HG03066 (cell line): ENCODE measurements around the gene GRIK4.
A peak's percentile ranks its signal among the peaks of the same experiment; 100 is the strongest.

Experiments used
- ATAC-seq: cut with Tn5 transposase; IDR thresholded peaks from one replicate; pipeline ENCODE4 v1.9.1; 2021; ENCODE audit warnings: low read depth; ENCODE audit not compliant: unreplicated experiment

The GRIK4 gene

GRCh38 chr11:120509346-120510053 is 2.0 kb upstream of the GRIK4 start:
- ATAC-seq, result no peak

GRCh38 chr11:120510406-120511115 is 987 bp upstream of the GRIK4 start:
- peak; percentile 12 for ATAC-seq

DNA sequence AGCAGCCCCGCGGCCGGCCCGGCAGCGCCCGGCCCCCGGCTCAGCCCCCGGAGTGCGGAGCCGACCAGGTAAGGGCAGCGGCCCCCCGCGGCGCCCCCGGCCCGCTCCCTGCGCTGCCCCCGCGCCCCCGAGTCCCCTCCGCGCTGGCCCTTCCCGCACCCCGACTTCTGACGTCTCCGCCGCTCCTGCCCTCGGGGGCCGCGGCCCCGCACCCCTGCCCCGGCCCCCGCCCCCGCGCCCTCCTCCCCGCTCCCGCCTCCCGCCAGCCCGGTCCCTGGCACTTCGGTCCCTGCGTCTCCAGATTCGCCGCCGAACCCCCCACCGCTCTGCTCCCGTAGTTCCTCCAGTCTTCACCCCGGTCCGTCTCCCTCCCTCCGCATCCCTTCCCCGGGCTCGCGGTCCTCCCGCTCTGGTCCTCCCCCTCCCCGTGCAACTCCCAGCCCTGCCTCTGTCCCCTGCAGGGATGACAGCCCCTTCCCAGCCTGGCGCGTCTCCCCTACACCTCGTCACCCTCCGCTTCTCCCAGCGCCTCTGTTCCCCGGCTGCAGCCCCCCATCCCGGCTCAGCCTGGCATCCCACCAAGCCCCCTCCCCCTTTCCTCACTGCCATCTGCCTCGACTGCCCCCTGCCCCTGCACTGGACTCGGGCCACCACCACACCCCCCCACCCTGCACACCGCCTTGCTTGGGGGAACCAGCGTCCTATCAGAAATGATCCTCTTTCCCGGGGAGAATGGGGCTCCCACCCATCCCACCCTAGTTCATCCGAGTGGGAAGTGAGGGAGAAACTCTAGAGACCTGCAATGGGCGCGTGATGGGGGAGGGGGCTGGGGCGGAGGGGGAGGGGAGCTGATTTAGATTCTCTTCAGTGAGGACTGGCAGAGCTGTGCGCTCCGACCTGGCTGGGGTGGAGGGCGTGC is 531 bp downstream of the GRIK4 start:
- no peak for ATAC-seq

DNA sequence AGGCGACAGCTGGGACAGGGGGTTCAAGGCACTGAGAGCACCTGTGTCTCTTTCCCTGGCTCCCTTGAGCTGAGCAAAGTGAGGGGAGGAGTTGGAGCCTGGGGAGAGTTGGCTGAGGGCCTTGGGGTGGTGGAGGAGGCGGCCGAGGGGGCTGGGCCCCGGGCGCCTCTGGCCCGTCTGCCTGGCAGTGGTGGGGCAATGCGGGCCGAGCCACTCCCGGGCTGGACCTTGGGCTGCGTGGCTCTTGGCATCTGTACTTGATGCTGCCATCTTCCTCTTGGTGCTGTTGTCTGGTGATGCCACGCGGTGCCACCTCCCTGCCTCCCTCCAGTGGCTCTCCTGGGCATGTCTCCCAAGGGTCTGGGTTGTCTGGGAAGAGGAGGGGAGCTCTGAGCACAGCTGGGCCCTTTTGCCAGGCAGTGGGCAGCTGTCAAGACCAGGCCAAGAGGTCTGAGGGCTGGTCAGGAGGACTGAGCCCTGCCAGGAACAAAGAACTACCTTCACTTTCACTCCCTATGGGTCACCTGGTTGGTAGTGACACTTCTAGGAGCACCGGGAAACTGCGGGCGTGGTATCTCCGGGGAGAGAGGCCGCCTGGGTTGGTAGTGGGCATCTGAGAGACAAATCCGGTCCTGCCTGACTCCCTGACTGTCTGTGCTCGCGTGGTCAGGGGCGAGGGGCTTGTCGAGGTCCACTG is 1.3 kb downstream of the GRIK4 start:
- ATAC-seq, result no peak

GRCh38 chr11:120513436-120514315 is 2.1 kb downstream of the GRIK4 start:
- ATAC-seq, result no peak

DNA sequence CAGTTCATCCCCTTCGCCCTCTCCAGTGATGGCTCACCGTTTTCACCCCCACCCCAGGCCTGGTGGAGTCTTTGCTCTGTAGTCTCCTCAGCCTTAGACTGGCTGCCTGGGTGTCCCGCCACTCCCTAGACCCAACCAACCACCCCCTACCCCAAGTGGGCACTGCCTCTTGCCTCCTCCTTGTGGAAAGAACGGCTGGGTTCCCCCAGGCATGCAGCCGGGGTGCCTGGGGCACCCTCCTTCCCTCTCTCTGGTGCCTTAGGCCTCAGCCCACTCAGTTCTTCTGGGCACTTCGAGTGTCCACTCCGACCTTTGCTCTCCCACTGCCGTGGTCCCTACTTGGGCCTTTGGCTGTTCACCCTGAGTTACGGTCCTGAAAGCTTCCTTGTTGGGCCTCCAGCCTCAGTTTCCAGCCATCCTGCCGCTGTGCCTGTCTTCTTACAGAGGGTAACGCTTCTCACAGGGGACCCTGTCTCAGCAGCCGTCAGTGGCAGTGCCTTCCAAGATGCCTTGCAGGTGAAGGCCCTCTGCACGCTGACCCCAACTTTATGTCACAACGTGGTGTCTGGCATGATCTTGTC is 3.1 kb downstream of the GRIK4 start:
- no peak for ATAC-seq

GRCh38 chr11:120515186-120515723 is 3.7 kb downstream of the GRIK4 start:
- ATAC-seq, result no peak

DNA sequence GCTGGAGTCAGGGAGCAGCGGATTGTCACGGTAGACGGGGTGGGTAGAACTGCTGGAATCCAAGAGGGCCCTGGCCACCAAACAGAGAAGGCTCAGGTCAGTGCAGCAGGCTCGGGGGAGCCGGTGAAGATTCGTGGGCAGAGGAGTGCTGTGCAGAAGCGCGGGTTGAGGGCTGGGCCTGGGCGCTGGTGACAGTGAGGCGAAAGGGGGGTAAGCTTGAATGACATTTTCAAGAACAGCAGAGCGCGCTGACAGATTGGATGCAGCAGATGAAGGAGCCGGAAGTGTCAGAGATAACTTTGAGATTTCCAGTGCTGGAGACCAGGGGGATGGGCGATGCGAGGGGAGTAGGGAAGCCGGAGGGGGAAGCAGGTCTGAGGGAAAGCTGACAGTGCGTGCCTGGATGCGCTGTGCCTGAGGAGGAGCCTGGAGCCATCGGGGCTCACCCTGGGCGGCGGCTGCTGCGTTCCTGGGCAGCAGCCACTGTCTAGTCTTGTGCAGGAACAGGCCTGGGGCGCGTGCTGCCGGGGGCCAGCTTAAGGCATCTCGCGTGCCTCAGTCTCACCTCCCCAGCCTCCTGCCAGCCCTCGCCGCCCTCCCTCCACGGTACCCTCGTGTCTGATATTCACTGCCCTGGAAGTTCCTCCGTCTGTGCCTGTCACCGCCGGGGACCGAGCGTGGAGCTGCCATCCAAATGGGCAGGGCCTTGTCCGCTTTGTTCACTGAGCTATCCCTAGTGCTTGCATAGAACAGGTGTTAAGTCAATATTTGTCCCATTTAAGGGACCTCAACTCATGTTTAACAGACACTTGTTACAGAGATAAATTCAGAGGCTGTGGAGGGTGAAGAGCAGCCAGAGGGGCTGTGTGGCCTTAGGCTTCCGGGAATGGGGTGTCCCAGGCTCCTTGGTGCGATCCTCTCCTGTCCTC is 5.2 kb downstream of the GRIK4 start:
- no peak for ATAC-seq

DNA sequence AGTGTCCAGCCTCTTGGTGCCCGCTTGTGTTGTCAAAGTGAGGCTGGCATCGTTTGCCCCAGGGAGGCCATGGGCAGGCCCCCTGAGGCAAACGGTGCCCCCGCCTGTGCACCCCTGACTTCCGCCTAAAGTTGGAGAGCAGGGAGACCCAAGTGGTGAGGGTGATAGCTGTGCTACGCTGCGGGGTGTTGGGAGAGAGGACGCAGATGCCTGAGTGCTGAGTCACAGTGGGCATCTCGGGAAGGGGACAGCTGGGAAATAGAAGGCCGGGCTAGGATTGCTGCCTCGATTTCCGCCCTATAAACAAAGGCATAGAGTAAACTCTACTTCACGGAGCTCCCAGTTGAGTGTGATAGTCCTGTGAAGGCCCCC is 5.8 kb downstream of the GRIK4 start:
- ATAC-seq, result no peak

DNA sequence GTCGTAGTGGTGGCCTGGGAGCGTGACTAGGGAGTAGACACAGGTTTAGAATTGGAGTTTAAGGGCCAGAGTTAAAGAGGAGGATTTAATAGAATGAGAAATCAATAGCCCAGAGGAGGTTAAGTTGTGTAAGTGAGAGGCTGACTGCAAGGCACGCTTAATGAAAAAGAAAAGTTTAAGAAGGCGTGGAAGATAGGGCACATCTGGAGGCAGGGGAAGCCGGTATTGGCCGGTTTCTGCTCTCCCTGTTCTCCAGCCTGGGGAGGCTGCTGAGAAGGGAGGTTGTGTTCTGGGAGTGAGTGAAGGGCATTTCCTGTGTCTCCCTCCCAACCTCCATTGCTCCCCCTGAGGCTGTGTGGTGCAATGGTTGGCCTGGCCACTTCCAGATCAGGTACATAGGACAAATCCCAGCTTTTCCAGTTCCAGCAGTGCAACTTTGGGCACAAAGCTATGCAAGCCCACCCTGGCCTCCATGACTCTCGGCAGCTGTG is 6.3 kb downstream of the GRIK4 start:
- ATAC-seq, result no peak

- ATAC-seq, result no peak
Measured at GRCh38 chr11:120518356-120518755, 6.8 kb downstream of the GRIK4 start.

GRCh38 chr11:120519474-120519873 is 7.9 kb downstream of the GRIK4 start:
- ATAC-seq, result no peak

- no peak for ATAC-seq
Measured at GRCh38 chr11:120520091-120520822, 8.7 kb downstream of the GRIK4 start.

- no peak for ATAC-seq
Measured at GRCh38 chr11:120521176-120521575, 9.6 kb downstream of the GRIK4 start.

DNA sequence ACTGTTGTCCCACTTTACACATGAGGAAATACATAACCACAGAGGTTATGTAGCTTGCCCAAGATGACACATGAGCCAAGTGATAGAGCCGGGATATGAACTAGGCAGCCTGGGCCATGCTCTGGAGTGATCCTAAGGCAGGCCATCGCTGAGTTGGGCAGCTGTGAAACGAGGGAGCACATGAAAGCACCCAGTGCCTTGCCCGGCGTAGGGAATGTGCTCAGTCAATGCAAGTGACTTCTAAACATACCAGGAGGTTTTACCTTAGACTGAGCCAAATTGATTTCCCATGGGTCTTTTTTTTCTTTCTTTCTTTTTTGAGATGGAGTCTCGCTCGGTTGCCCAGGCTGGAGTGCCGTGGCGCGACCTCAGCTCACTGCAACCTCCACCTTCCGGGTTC is 10.5 kb downstream of the GRIK4 start:
- ATAC-seq, result no peak

DNA sequence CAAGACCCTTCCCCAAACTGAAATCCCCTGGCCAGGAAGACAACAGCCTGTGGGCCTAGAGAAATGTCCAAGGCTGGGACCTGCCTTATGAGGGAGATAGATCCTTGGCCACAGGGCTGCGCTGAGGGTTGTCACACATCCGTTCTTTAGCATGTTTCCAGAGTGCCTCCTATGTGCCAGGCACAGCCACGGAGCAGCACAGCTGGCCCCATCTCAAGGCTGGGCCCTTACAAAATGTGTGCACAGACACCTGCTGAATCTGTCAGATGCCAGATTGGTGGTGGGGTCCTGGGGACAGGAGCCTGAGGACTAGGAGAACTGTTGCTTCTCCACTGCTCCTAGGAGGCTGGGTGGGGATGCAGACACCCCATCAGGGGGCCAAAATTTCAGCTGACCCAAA is 11.2 kb downstream of the GRIK4 start:
- no peak for ATAC-seq

DNA sequence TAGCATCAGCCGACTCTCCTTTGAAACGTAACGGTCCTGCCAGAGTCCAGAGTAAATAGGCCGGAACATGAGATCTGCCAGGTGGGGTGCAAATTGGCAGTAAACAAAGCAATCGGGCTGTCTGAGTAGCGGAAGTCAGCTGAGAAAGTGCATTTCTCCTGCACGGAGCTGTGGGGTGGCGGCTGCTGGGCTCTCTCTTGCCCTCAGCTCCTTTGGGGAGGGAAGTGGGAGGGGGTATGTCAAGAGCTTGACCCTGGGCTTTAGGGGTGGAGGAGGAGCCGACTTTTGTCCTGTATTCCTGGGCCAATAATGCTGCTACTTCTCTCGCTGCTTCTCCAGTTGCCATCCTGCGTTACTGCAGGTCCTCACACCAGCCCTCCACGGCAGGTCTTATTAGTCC is 11.6 kb downstream of the GRIK4 start:
- no peak for ATAC-seq
